Gastroesophageal sphincter (tissue), 3 donors: ENCODE data around the gene FETUB.

ENCODE experiments used
- POLR2A ChIP-seq, 2 donors: fragments of 450-650 bp; IDR thresholded peaks; one replicate each; pipeline ENCODE4 v1.6.1; 2017; ENCODE audit warnings: antibody characterized with exemption in 2 of 2, mild to moderate bottlenecking in 2 of 2, moderate library complexity in 1 of 2
- POLR2AphosphoS5 ChIP-seq: sonication (generic); formaldehyde crosslinking; IDR thresholded peaks from one replicate; pipeline ENCODE4 v1.6.1; 2017; ENCODE audit warnings: antibody characterized with exemption
- TF ChIP-seq, protein P1 (sequence below), 4 experiments: fragments of 200-600 bp in 2 of 4; fragments of 450-650 bp in 2 of 4; sonication (generic) in 1 of 4; IDR thresholded peaks; one replicate each; pipeline ENCODE4 v1.5.1; 2017 to 2019; ENCODE audit warnings: antibody characterized with exemption in 4 of 4, mild to moderate bottlenecking in 2 of 4, moderate library complexity in 2 of 4

DNA sequence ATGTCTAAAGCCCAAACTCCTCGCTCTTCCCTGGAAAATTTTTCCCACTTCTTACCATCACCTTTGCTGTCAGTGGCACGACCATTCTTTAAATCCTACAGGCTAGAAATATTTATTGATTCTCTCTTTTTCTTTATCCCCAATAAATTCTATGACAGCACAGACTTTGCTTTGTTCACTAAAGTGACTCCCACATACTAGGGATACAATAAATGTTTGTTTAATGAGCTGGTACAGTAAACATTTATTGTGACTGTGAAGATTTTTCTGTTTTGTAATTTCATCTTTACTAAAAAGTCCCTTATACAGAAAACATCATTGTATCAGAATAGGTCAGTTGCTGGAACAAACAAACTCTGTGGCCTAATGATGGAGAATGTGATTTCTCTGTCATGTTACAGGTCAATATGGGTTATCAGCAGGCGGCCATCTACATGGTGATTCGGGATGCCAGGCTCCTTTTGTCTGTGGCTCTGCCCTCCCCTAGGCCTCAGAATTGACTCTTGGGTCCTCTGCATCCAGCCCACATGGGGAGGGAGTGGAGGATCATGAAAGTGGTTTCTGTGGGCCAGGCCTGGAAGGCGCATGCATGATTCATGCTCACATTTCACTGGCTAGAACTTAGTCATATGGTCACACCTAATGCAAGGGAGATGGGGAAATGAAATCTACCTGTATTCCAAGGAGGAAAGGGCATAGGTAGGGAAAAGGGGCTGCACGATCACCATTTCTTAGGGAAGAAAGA is 54.3 kb downstream of the FETUB start:
- TF ChIP-seq, protein P1, sequence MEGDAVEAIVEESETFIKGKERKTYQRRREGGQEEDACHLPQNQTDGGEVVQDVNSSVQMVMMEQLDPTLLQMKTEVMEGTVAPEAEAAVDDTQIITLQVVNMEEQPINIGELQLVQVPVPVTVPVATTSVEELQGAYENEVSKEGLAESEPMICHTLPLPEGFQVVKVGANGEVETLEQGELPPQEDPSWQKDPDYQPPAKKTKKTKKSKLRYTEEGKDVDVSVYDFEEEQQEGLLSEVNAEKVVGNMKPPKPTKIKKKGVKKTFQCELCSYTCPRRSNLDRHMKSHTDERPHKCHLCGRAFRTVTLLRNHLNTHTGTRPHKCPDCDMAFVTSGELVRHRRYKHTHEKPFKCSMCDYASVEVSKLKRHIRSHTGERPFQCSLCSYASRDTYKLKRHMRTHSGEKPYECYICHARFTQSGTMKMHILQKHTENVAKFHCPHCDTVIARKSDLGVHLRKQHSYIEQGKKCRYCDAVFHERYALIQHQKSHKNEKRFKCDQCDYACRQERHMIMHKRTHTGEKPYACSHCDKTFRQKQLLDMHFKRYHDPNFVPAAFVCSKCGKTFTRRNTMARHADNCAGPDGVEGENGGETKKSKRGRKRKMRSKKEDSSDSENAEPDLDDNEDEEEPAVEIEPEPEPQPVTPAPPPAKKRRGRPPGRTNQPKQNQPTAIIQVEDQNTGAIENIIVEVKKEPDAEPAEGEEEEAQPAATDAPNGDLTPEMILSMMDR (IDR thresholded peaks at IDR 0.05): no peak
- TF ChIP-seq POLR2A (IDR thresholded peaks at IDR 0.05) (no peak), POLR2AphosphoS5 (no peak)
